Measurements from ENCODE around the gene CITED1.

DNA sequence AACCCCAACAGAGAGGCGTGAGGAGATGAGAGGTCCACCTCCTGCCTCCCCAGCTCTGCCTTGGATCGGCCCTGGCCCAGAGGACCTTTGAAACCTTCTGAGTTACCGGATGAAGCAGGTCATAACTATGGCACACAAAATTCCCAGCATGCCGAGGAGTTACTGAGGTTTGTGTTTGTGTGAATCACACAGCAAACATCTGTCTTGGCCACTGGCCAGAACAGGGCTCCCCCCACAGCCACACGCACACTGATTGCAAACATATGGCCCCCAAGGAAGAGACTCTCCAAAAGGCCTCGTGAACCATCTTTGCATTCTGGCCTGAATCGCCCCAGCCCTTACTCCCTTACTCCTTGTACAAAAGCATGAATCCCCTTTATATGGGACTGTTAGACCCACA, 47.5 kb downstream of the CITED1 start:
- TF ChIP-seq, protein P1, sequence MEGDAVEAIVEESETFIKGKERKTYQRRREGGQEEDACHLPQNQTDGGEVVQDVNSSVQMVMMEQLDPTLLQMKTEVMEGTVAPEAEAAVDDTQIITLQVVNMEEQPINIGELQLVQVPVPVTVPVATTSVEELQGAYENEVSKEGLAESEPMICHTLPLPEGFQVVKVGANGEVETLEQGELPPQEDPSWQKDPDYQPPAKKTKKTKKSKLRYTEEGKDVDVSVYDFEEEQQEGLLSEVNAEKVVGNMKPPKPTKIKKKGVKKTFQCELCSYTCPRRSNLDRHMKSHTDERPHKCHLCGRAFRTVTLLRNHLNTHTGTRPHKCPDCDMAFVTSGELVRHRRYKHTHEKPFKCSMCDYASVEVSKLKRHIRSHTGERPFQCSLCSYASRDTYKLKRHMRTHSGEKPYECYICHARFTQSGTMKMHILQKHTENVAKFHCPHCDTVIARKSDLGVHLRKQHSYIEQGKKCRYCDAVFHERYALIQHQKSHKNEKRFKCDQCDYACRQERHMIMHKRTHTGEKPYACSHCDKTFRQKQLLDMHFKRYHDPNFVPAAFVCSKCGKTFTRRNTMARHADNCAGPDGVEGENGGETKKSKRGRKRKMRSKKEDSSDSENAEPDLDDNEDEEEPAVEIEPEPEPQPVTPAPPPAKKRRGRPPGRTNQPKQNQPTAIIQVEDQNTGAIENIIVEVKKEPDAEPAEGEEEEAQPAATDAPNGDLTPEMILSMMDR (IDR thresholded peaks at IDR 0.05; ENCODE audit: insufficient read depth, low read length, poor library complexity, severe bottlenecking) = no peak
- no peak for TF ChIP-seq EZH2phosphoT487 (conservative IDR thresholded peaks at IDR 0.05; ENCODE audit: low read length)
